ENCODE data around the gene CAMTA1. TPM values are rescaled to one million over a fixed set of nuclear protein-coding genes. Genes with fewer than 3 reads are reported as not detected.
"Not testable (repeated sequence)": the region's sequence is repeated elsewhere in the genome, so short reads cannot be mapped to it uniquely, and the experiment has no call there.

Gene CAMTA1
- total RNA-seq, 1 donor from 2014 or later = 77.6 TPM

DNA sequence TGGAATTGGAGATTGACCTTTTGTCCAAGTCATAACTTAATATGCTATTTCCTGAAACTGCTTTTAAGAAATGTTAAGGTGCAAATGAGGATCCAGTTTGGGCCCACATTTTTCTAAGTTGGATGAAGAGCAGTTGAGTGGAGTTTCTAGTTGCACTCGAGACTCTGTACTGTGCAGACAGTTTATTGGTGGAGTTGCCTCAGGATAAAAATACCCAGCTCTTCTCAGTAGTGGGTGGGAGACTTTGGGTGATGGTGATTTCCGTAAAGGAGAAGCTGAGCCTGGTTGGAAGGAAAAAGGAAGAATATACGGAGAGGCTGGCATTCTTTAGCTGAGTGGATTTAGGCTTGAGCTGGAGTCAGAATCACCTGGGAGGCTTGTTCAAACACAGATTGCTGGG lies 49.9 kb downstream of the CAMTA1 start:
- peaks cover 5% of the 10 kb centered on the region for H3K36me3 Mint-ChIP-seq (ENCODE audit: low read depth, unreplicated experiment)
- FAIRE-seq (no peak), DNase-seq (ENCODE audit: low read depth) (no peak)
- no peak overlapping the region for H3K27ac Mint-ChIP-seq (ENCODE audit: unreplicated experiment)
- Histone ChIP-seq H3K79me2 (ENCODE audit: insufficient read depth, low read length) (peaks cover 29% of the 10 kb centered on the region), H3K36me3 (ENCODE audit: insufficient read depth, low read length) (peaks cover 3% of the 10 kb centered on the region), H3K9me3 (ENCODE audit: insufficient read depth, low read depth, low read length) (no peaks in the 10 kb centered on the region), H3K4me1 (ENCODE audit: insufficient read depth, low read length) (no peaks in the 10 kb centered on the region), H3K27ac (ENCODE audit: low read depth, low read length) (no peak overlapping the region), H3K27me3 (ENCODE audit: insufficient read depth, low read length) (no peaks in the 10 kb centered on the region), H2AFZ (ENCODE audit: low read depth, low read length) (no peak overlapping the region), H4K20me1 (ENCODE audit: insufficient read depth, low read length) (peaks cover 38% of the 10 kb centered on the region), H3K4me2 (ENCODE audit: low read length) (no peak overlapping the region), H3K9ac (ENCODE audit: low read length) (no peak overlapping the region), H3K4me3 (ENCODE audit: insufficient read depth, low read depth, low read length) (no peak overlapping the region)
- peaks cover 2% of the 10 kb centered on the region for H3K9me3 Mint-ChIP-seq (ENCODE audit: unreplicated experiment)
- H3K27me3 Mint-ChIP-seq (ENCODE audit: low read depth, unreplicated experiment) = no peaks in the 10 kb centered on the region
- no peak overlapping the region for H3K4me3 Mint-ChIP-seq (ENCODE audit: unreplicated experiment)
- no peak for TF ChIP-seq EZH2 (IDR thresholded peaks at IDR 0.05; ENCODE audit: insufficient read depth, low read length)
- TF ChIP-seq, protein P1, sequence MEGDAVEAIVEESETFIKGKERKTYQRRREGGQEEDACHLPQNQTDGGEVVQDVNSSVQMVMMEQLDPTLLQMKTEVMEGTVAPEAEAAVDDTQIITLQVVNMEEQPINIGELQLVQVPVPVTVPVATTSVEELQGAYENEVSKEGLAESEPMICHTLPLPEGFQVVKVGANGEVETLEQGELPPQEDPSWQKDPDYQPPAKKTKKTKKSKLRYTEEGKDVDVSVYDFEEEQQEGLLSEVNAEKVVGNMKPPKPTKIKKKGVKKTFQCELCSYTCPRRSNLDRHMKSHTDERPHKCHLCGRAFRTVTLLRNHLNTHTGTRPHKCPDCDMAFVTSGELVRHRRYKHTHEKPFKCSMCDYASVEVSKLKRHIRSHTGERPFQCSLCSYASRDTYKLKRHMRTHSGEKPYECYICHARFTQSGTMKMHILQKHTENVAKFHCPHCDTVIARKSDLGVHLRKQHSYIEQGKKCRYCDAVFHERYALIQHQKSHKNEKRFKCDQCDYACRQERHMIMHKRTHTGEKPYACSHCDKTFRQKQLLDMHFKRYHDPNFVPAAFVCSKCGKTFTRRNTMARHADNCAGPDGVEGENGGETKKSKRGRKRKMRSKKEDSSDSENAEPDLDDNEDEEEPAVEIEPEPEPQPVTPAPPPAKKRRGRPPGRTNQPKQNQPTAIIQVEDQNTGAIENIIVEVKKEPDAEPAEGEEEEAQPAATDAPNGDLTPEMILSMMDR (IDR thresholded peaks at IDR 0.05; ENCODE audit: insufficient read depth, low read depth, low read length) = no peak
- H3K4me1 Mint-ChIP-seq (ENCODE audit: low read depth, unreplicated experiment) = peaks cover 6% of the 10 kb centered on the region

DNA sequence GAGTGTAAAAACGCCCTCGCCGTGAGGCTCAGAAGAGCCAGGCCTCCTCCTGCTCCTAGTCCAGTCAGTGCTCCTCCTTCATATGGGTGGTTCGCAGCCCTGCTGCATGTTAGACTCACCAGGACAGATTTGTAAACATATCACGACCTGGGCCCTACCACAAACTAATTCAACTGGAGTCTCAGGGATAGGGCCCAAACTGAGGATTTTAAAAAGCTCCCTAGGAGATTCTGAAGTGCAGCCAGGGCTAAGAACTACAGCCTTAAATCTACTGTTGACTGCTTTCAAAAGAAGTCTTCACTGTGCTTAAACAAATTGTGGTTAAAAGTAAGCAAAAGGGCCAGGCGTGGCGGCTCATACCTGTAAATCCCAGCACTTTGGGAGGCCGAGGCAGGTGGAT lies 57.0 kb downstream of the CAMTA1 start:
- Histone ChIP-seq H3K4me1 (ENCODE audit: insufficient read depth, low read length) (no peaks in the 10 kb centered on the region), H3K36me3 (ENCODE audit: insufficient read depth, low read length) (no peaks in the 10 kb centered on the region), H3K9me3 (ENCODE audit: insufficient read depth, low read depth, low read length) (no peaks in the 10 kb centered on the region), H3K9ac (ENCODE audit: low read length) (no peak overlapping the region), H2AFZ (ENCODE audit: low read depth, low read length) (no peak overlapping the region), H4K20me1 (ENCODE audit: insufficient read depth, low read length) (peaks cover 50% of the 10 kb centered on the region), H3K27me3 (ENCODE audit: insufficient read depth, low read length) (no peaks in the 10 kb centered on the region), H3K4me2 (ENCODE audit: low read length) (no peak overlapping the region), H3K4me3 (ENCODE audit: insufficient read depth, low read depth, low read length) (no peak overlapping the region), H3K79me2 (ENCODE audit: insufficient read depth, low read length) (peaks cover 29% of the 10 kb centered on the region), H3K27ac (ENCODE audit: low read depth, low read length) (no peak overlapping the region)
- FAIRE-seq (no peak), DNase-seq (ENCODE audit: low read depth) (no peak)
- Mint-ChIP-seq H3K4me1 (ENCODE audit: low read depth, unreplicated experiment) (peaks cover 3% of the 10 kb centered on the region), H3K9me3 (ENCODE audit: unreplicated experiment) (peaks cover 2% of the 10 kb centered on the region), H3K4me3 (ENCODE audit: unreplicated experiment) (no peak overlapping the region), H3K27ac (ENCODE audit: unreplicated experiment) (no peak overlapping the region), H3K27me3 (ENCODE audit: low read depth, unreplicated experiment) (no peaks in the 10 kb centered on the region), H3K36me3 (ENCODE audit: low read depth, unreplicated experiment) (peaks cover 23% of the 10 kb centered on the region)
- TF ChIP-seq, protein P1 (IDR thresholded peaks at IDR 0.05; ENCODE audit: insufficient read depth, low read depth, low read length) = no peak
- TF ChIP-seq EZH2 (IDR thresholded peaks at IDR 0.05; ENCODE audit: insufficient read depth, low read length) = no peak

DNA sequence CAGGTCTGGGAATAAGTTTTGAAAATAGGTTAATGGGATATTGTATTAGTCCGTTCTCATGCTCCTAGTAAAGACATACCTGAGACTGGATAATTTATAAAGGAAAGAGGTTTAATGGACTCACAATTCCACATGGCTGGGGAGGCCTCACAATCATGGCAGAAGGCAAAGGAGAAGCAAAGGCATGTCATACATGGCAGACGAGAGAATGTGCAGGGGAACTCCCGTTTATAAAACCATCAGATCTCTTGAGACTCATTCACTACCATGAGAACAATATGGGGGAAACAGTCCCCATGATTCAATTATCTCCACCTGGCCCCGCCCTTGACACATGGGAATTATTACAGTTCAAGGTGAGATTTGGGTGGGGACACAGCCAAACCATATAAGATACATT lies 60.5 kb downstream of the CAMTA1 start:
- not testable (repeated sequence) for H2AFZ ChIP-seq (ENCODE audit: low read depth, low read length); H3K27ac ChIP-seq (ENCODE audit: low read depth, low read length); H3K4me3 ChIP-seq (ENCODE audit: insufficient read depth, low read depth, low read length); H3K9me3 Mint-ChIP-seq (ENCODE audit: unreplicated experiment); H3K36me3 ChIP-seq (ENCODE audit: insufficient read depth, low read length); H3K4me1 Mint-ChIP-seq (ENCODE audit: low read depth, unreplicated experiment); H3K27me3 Mint-ChIP-seq (ENCODE audit: low read depth, unreplicated experiment); DNase-seq (ENCODE audit: low read depth); H3K27ac Mint-ChIP-seq (ENCODE audit: unreplicated experiment); H3K9me3 ChIP-seq (ENCODE audit: insufficient read depth, low read depth, low read length); H3K4me2 ChIP-seq (ENCODE audit: low read length); FAIRE-seq; H3K9ac ChIP-seq (ENCODE audit: low read length); H3K27me3 ChIP-seq (ENCODE audit: insufficient read depth, low read length); H3K4me3 Mint-ChIP-seq (ENCODE audit: unreplicated experiment); H3K4me1 ChIP-seq (ENCODE audit: insufficient read depth, low read length)
- Histone ChIP-seq H4K20me1 (ENCODE audit: insufficient read depth, low read length) (peaks cover 52% of the 10 kb centered on the region), H3K79me2 (ENCODE audit: insufficient read depth, low read length) (peaks cover 18% of the 10 kb centered on the region)
- H3K36me3 Mint-ChIP-seq (ENCODE audit: low read depth, unreplicated experiment) = peaks cover 23% of the 10 kb centered on the region

Data from astrocyte (in vitro differentiated cells and primary cell).